ENCODE measurements around the gene ARHGAP24. TPM values are rescaled to one million over a fixed set of nuclear protein-coding genes. Genes with fewer than 3 reads are reported as not detected.

ARHGAP24 gene
- total and polyA plus RNA-seq, 4 donors: 1.8 to 15.2 (median 3.3) TPM

GRCh38 chr4:85684676-85685075 lies 209.7 kb downstream of the ARHGAP24 start:
- Histone ChIP-seq H3K27me3 (ENCODE audit: control insufficient read depth in 4 of 4, insufficient read depth in 4 of 4, low read length in 3 of 4) (peaks cover 0 to 3% (median 0%) of the 10 kb centered on the region in 4 donors), H3K9me3 (ENCODE audit: control insufficient read depth in 4 of 4, low read length in 3 of 4) (no peaks in the 10 kb centered on the region), H3K4me3 (ENCODE audit: low read depth in 1 of 3, low read length in 3 of 3) (no peak overlapping the region), H3K4me1 (ENCODE audit: control insufficient read depth in 4 of 4, insufficient read depth in 4 of 4, low read length in 3 of 4) (no peaks in the 10 kb centered on the region), H3K9ac (ENCODE audit: low read depth in 1 of 2, low read length in 2 of 2) (no peak overlapping the region), H3K36me3 (ENCODE audit: control insufficient read depth in 4 of 4, insufficient read depth in 3 of 4, low read depth in 1 of 4, low read length in 3 of 4) (no peaks in the 10 kb centered on the region), H3K27ac (ENCODE audit: low read depth in 1 of 2, low read length in 2 of 2) (no peak overlapping the region)
- TF ChIP-seq NR2F2 (IDR thresholded peaks at IDR 0.05) (no peak), REST (IDR thresholded peaks at IDR 0.05) (no peak), RAD21 (IDR thresholded peaks at IDR 0.05) (no peak), RXRA (IDR thresholded peaks at IDR 0.05) (no peak), ATF3 (IDR thresholded peaks at IDR 0.05) (no peak), CTCF (IDR thresholded peaks at IDR 0.05; ENCODE audit: low read depth, low read length, missing input control) (no peak)
- DNase-seq (ENCODE audit: low spot score): no peak
- WGBS: 82% methylated on average over 1 of the region's 1 CpG

GRCh38 chr4:85686398-85686797 lies 211.4 kb downstream of the ARHGAP24 start:
- H3K27me3 ChIP-seq (ENCODE audit: control insufficient read depth in 4 of 4, insufficient read depth in 4 of 4, low read length in 3 of 4): peaks cover 0 to 3% (median 0%) of the 10 kb centered on the region in 4 donors
- H3K9me3 ChIP-seq (ENCODE audit: control insufficient read depth in 4 of 4, low read length in 3 of 4): no peaks in the 10 kb centered on the region
- H3K27ac ChIP-seq (ENCODE audit: low read depth in 1 of 2, low read length in 2 of 2): no peak overlapping the region
- DNase-seq (ENCODE audit: low spot score): no peak
- 80% methylated on average over 4 of the region's 4 CpGs for WGBS
- no peak overlapping the region for H3K4me3 ChIP-seq (ENCODE audit: low read depth in 1 of 3, low read length in 3 of 3)
- H3K4me1 ChIP-seq (ENCODE audit: control insufficient read depth in 4 of 4, insufficient read depth in 4 of 4, low read length in 3 of 4): no peaks in the 10 kb centered on the region
- H3K36me3 ChIP-seq (ENCODE audit: control insufficient read depth in 4 of 4, insufficient read depth in 3 of 4, low read depth in 1 of 4, low read length in 3 of 4): no peaks in the 10 kb centered on the region
- no peak for TF ChIP-seq CTCF (IDR thresholded peaks at IDR 0.05; ENCODE audit: low read depth, low read length, missing input control)
- no peak for TF ChIP-seq RXRA (IDR thresholded peaks at IDR 0.05)
- TF ChIP-seq NR2F2 (IDR thresholded peaks at IDR 0.05): no peak
- TF ChIP-seq GABPA (IDR thresholded peaks at IDR 0.05 in 1 of 2, conservative IDR thresholded peaks at IDR 0.05 in 1 of 2): no peak
- no peak for TF ChIP-seq YY1 (IDR thresholded peaks at IDR 0.05)
- no peak for TF ChIP-seq EGR1 (IDR thresholded peaks at IDR 0.05; ENCODE audit: low read depth in 2 of 2)
- no peak for TF ChIP-seq HNF4G (IDR thresholded peaks at IDR 0.05)
- no peak for TF ChIP-seq SP1 (IDR thresholded peaks at IDR 0.05)
- TF ChIP-seq TAF1 (conservative IDR thresholded peaks at IDR 0.05): no peak
- no peak for TF ChIP-seq REST (IDR thresholded peaks at IDR 0.05)
- no peak for TF ChIP-seq MAX (IDR thresholded peaks at IDR 0.05)
- TF ChIP-seq FOXA2 (IDR thresholded peaks at IDR 0.05): no peak
- no peak for TF ChIP-seq HNF4A (conservative IDR thresholded peaks at IDR 0.05)
- no peak for TF ChIP-seq JUND (IDR thresholded peaks at IDR 0.05)
- TF ChIP-seq ZBTB33 (IDR thresholded peaks at IDR 0.05): no peak
- no peak for TF ChIP-seq ATF3 (IDR thresholded peaks at IDR 0.05)
- TF ChIP-seq RAD21 (IDR thresholded peaks at IDR 0.05): no peak
- no peak for TF ChIP-seq FOXA1 (IDR thresholded peaks at IDR 0.05)
- H3K9ac ChIP-seq (ENCODE audit: low read depth in 1 of 2, low read length in 2 of 2): no peak overlapping the region

All from liver (tissue), 9 donors.